GM21737 (cell line): Measurements from ENCODE around the gene B3GNT8.
"Not testable (repeated sequence)": the region's sequence is repeated elsewhere in the genome, so short reads cannot be mapped to it uniquely, and the experiment has no call there.

ENCODE experiments used
- ATAC-seq: cut with Tn5 transposase; IDR thresholded peaks from one replicate; pipeline ENCODE4 v1.9.1; 2021; ENCODE audit warnings: mild to moderate bottlenecking, moderate library complexity; ENCODE audit not compliant: unreplicated experiment

B3GNT8 gene, protein sequence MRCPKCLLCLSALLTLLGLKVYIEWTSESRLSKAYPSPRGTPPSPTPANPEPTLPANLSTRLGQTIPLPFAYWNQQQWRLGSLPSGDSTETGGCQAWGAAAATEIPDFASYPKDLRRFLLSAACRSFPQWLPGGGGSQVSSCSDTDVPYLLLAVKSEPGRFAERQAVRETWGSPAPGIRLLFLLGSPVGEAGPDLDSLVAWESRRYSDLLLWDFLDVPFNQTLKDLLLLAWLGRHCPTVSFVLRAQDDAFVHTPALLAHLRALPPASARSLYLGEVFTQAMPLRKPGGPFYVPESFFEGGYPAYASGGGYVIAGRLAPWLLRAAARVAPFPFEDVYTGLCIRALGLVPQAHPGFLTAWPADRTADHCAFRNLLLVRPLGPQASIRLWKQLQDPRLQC

DNA sequence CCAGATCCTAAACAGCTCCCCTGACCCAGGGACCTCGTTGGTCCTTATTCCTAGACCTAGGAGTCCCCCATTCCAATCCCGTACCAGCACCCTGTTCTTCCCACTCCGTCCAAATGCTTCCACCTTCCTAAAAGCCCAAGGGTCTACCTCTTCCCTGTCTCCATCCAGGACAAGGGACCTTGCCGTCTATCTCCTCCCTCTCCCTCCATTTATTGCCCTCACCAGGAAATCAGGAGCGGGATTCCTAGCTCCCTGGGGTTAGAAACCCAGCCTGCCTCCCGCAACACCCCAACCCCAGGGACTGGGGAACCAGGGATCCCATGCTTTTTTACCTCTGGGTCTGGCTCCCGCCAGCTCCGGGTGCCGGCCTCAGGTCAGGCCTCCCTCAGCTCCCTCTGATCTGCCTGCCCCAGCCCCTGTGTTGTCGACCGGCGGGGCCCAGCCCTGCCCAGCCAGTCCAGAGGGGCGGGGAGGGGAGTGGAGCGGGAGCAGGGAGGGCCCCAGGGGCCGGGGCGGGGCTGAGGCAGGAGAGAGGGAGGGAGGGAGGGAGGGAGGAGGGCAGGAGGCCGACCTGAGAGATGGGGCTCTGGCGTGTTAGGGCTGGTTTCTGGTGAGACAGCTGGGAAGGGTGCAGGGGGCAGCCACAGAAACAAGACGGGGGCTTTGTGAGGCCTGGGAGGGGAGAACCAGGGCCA, at the start of gene B3GNT8:
Gene B3GNT8, minus strand, starts transcription at position 423 of the 695 bp plus-strand sequence. CDS start 596 bp downstream, outside the sequence.
- no peak for ATAC-seq

DNA sequence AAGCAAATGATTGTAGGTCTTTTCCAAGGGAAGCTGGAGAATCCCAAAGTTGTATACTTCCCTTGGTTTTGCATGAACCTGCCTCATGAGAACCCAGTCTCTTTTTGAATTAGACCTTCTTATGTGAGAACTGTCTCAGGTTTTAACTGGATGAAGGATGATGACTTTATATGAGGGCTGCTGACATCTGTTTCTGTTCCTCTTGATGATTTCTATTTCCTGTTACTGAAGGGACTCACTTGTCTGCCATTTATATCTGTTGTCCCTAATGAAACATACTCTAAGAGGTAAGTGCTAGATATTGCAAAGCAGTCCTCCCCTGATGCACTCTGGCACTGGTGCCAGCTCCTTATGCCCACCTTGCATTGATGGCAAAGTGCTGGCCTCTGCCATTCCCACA, 49.4 kb upstream of the B3GNT8 start:
- no peak for ATAC-seq

GRCh38 chr19:41463257-41464256, 36.4 kb upstream of the B3GNT8 start:
- ATAC-seq: not testable (repeated sequence)

GRCh38 chr19:41462497-41462896, 35.3 kb upstream of the B3GNT8 start:
- no peak for ATAC-seq

DNA sequence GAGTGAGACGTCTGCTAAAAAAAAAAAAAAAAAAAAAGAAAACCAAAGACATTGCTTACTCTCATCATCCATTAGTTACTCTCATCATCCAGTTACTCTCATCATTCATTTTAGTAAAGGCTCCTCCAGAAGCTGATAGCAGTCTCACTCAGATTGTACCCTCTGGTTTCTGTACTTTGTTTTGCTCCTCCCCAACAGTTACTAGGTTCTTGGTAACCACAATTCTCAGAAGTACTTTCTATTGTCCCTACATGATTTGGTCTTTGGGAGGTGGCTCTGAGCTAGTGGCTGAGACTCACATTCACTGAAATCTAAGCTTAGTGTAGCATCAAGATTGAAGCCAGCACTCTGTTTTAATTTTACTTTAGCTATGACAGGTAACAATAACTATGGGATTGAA, 30.1 kb upstream of the B3GNT8 start:
- peak; percentile 72 for ATAC-seq

GRCh38 chr19:41456342-41456918, 29.3 kb upstream of the B3GNT8 start:
- no peak for ATAC-seq

DNA sequence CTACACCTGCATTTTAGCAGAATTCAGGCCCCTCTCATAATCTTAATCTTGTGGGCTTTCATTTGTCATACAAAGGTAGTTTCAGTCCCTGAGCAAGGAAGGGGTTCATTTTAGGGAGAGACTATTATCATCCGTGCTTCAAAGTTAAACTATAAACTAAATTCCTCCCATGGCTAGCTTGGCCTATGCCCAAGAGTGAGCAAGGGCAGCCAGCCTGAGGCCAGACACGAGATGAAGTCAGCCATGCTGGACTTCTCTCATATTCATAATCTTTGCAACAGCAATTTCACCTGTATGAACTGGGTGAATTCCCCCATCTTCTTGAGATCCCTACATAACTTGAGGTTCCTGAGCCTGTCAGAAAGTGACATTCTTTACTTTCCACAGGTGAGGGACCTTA, 28.8 kb upstream of the B3GNT8 start:
- ATAC-seq: no peak

DNA sequence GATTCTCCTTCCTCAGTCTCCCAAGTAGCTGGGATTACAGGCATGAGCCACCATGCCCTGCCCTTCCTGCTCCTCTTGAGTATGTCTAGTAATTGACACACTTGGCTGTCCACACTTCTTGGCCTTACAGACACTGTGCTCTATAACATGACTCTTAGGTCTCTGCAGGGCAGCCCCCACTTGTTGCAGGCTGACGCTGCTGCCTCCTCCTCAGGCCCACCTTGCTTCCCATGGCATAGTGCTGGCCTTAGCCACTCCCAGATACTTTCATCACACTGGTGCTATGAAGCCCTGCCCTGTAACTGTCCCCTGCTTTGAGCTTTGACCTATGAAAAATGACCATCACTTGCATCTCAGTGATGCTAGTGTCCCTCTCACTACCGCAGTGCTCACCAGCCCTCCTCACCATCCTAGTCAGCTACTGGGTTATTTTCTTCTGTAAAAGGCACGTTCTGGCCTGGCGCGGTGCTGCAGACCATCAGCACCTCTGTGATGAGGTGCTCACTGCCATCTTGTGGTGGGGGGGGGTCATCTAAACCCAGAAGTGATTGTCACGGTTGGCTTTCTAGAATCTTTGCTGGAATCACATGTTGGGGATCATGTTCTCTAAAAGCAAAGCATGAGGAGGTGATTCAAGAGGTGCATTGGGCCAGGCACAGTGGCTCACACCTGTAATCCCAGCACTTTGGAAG, 25.6 kb upstream of the B3GNT8 start:
- ATAC-seq: no peak

DNA sequence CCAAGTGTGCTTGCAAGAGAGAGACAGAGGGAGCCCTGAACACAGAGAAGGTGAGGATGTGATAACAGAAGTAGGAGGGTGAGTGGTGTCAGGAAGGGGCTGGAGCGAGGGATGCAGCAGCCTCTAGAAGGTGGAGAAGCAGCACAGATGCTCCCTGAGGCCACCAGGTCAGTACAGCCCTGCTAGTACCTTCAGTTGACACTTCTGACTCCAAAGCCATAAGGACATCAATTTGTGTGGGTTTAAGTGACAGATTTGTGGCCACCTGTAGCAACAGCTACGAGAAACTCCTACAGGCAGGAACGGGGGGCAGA, 22.6 kb upstream of the B3GNT8 start:
- ATAC-seq: no peak

DNA sequence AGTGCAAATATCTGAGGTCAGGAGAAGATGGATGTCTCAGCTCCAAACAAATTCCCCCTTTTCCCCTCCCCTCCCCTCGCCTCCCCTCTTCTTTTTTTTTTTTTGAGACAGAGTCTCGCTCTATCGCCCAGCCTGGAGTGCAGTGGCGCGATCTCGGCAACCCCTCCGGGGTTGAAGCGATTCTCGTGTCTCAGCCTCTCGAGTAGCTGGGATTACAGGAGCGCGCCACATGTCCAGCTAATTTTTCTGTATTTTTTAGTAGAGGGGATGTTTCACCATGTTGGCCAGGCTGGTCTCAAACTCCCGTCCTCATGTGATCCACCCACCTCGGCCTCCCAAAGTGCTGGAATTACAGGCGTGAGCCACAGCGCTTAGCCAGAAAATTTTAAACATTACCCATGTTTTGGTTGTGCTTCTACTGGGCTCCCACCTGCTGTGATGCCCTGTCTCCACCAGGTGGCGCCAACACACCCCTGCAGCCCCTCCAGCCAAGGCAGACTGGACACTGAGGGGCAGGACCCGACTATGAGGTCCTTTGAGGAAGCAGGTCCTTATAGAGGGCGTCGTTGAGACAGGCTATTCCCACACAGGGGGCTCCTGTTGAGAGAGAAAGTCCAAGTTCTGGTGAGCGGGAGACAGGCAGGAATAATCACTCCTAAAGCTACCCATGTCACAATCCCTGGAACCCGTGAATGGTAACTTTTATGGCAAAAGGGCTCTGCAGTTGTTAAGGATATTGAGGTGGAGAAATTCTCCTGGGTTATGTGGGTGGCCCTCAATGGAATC, 22.1 kb upstream of the B3GNT8 start:
- no peak for ATAC-seq

GRCh38 chr19:41447732-41448332, 20.7 kb upstream of the B3GNT8 start:
- no peak for ATAC-seq

GRCh38 chr19:41445575-41445974, 18.4 kb upstream of the B3GNT8 start:
- no peak for ATAC-seq

- ATAC-seq: no peak
Measured at GRCh38 chr19:41443813-41444455, 16.8 kb upstream of the B3GNT8 start.

DNA sequence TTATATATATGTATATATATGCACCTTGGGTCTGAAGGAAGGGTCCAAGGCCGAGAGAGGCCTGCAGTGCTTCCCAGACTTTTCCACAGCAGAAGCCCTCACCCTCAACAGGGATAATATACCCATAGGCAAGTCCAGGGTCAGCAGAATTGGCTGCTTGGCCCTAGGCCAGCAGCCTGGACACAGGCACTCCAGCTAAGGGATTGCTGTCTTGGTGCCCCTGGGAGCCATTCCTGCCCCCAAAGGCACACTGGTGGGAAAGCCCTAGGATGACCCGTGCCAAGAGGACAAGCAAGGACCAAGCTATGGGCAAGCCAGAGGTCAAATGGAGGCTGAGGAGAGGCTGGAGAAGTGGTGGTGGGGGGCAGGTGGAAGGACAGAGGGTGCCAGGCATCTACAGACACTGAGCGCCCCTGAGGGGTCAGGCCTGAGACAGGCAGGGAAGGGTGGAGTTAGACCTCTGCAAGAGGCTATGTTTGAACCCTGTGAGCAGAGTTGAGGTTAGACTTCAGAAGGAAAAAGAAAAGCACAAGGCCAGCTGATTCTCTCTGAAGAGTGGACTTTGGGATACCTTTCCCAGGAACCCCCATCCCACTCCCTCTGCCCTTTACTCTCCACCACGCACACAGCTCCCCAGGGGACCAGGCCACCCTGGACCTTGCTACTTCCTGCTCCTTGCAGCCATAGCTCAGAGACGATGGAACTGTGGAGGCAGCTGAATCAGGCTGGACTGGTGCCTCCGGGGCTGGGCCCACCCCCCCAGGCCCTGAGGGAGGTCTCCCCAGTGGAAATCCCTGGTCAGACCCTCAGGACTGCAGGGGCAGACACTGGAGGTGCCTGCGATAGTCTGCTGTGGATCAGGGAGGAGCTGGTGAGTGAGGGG, 15.5 kb upstream of the B3GNT8 start, which contains the start of gene ERICH4:
Gene ERICH4, plus strand, starts transcription at position 684 of the 883 bp plus-strand sequence. Its CDS starts 14 bp downstream, at position 698.
- ATAC-seq: no peak

- ATAC-seq: no peak
Measured at GRCh38 chr19:41441321-41441945, 14.3 kb upstream of the B3GNT8 start.

- peak; percentile 75 for ATAC-seq
Measured at GRCh38 chr19:41439441-41440222, 12.5 kb upstream of the B3GNT8 start, which contains the start of gene DMAC2. DMAC2 (minus strand) TSS chr19:41439912; CDS start chr19:41439899, 13 bp downstream.
